IMR-90 (cell line): ENCODE results near the gene SP2.

Experiments used
- BHLHE40 ChIP-seq: fragments of 150-350 bp; IDR thresholded peaks from 2 replicates; pipeline ENCODE4 v1.6.1; 2016; ENCODE audit warnings: mild to moderate bottlenecking, low read depth, low read length
- CEBPB ChIP-seq: IDR thresholded peaks from 2 replicates; pipeline ENCODE4 v1.6.1; 2012; ENCODE audit warnings: low read depth, low read length, improper control_type of control experiment
- MAFK ChIP-seq: IDR thresholded peaks from 2 replicates; pipeline ENCODE4 v1.6.1; 2012; ENCODE audit warnings: low read depth, low read length, improper control_type of control experiment
- MAZ ChIP-seq: IDR thresholded peaks from 2 replicates; pipeline ENCODE4 v1.6.1; 2012; ENCODE audit warnings: low read depth, mild to moderate bottlenecking, low read length, improper control_type of control experiment, moderate library complexity, borderline replicate concordance
- MXI1 ChIP-seq: IDR thresholded peaks from 2 replicates; pipeline ENCODE4 v1.6.1; 2012; ENCODE audit warnings: low read depth, mild to moderate bottlenecking, low read length, moderate library complexity, borderline replicate concordance
- NFE2L2 ChIP-seq: fragments of 150-350 bp; IDR thresholded peaks from 2 replicates; pipeline ENCODE4 v1.6.1; 2016; ENCODE audit warnings: low read depth, mild to moderate bottlenecking, low read length
- POLR2A ChIP-seq: IDR thresholded peaks from 2 replicates; pipeline ENCODE4 v1.6.1; 2012; ENCODE audit warnings: mild to moderate bottlenecking, low read depth, low read length
- RAD21 ChIP-seq: IDR thresholded peaks from 2 replicates; pipeline ENCODE4 v1.6.1; 2012; ENCODE audit warnings: low read length, improper control_type of control experiment
- RCOR1 ChIP-seq: IDR thresholded peaks from 2 replicates; pipeline ENCODE4 v1.6.1; 2012; ENCODE audit warnings: mild to moderate bottlenecking, low read length, improper control_type of control experiment; ENCODE audit not compliant: insufficient replicate concordance
- RFX5 ChIP-seq: IDR thresholded peaks from 2 replicates; pipeline ENCODE4 v1.8.0; 2012; ENCODE audit warnings: low read depth, mild to moderate bottlenecking, low read length, moderate library complexity
- SMC3 ChIP-seq: fragments of 150-350 bp; IDR thresholded peaks from 2 replicates; pipeline ENCODE4 v1.6.1; 2016; ENCODE audit warnings: low read depth, mild to moderate bottlenecking, antibody characterized with exemption, low read length, moderate library complexity
- TF ChIP-seq, protein P1 (sequence below): conservative IDR thresholded peaks from 2 replicates; pipeline ENCODE4 v1.5.1; 2012; ENCODE audit warnings: mild to moderate bottlenecking, low read depth, low read length, improper control_type of control experiment
- TF ChIP-seq, protein P2 (sequence below): fragments of 150-350 bp; IDR thresholded peaks from 2 replicates; pipeline ENCODE4 v1.6.1; 2017; ENCODE audit warnings: mild to moderate bottlenecking, antibody characterized with exemption, low read length, low read depth
- TF ChIP-seq, protein P3 (sequence below): fragments of 150-350 bp; IDR thresholded peaks from 2 replicates; pipeline ENCODE4 v1.6.1; 2016; ENCODE audit warnings: low read depth, mild to moderate bottlenecking, low read length, moderate library complexity, borderline replicate concordance

DNA sequence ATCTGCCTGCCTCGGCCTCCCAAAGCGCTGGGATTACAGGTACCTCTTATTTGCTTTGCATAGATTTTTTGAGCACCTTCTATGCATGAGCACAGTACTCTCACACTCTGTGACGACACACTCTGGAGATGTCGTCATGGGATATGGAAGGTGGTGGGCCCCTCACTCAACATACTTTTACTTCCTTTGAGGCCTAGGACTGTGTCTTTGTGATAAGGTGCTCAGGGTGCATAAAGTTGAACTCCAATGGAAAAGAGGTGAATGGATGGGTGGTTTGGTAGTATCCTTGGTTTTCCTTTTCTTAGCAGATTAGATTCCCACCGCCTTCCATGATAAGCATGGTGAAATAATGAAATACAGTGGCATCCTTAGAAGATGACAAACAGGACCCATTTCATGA, 68.8 kb downstream of the SP2 start:
- TF ChIP-seq, protein P1, sequence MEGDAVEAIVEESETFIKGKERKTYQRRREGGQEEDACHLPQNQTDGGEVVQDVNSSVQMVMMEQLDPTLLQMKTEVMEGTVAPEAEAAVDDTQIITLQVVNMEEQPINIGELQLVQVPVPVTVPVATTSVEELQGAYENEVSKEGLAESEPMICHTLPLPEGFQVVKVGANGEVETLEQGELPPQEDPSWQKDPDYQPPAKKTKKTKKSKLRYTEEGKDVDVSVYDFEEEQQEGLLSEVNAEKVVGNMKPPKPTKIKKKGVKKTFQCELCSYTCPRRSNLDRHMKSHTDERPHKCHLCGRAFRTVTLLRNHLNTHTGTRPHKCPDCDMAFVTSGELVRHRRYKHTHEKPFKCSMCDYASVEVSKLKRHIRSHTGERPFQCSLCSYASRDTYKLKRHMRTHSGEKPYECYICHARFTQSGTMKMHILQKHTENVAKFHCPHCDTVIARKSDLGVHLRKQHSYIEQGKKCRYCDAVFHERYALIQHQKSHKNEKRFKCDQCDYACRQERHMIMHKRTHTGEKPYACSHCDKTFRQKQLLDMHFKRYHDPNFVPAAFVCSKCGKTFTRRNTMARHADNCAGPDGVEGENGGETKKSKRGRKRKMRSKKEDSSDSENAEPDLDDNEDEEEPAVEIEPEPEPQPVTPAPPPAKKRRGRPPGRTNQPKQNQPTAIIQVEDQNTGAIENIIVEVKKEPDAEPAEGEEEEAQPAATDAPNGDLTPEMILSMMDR = no peak
- TF ChIP-seq BHLHE40 (no peak), RFX5 (no peak), MAFK (no peak), NFE2L2 (no peak), SMC3 (no peak), POLR2A (no peak), RAD21 (no peak), MXI1 (no peak), MAZ (no peak), CEBPB (no peak), RCOR1 (no peak)
- TF ChIP-seq, protein P2, sequence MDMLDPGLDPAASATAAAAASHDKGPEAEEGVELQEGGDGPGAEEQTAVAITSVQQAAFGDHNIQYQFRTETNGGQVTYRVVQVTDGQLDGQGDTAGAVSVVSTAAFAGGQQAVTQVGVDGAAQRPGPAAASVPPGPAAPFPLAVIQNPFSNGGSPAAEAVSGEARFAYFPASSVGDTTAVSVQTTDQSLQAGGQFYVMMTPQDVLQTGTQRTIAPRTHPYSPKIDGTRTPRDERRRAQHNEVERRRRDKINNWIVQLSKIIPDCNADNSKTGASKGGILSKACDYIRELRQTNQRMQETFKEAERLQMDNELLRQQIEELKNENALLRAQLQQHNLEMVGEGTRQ = no peak
- TF ChIP-seq, protein P3, sequence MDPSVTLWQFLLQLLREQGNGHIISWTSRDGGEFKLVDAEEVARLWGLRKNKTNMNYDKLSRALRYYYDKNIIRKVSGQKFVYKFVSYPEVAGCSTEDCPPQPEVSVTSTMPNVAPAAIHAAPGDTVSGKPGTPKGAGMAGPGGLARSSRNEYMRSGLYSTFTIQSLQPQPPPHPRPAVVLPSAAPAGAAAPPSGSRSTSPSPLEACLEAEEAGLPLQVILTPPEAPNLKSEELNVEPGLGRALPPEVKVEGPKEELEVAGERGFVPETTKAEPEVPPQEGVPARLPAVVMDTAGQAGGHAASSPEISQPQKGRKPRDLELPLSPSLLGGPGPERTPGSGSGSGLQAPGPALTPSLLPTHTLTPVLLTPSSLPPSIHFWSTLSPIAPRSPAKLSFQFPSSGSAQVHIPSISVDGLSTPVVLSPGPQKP = no peak
